GM21526 (cell line): Measurements from ENCODE around the gene FOXJ3.

Experiments used
- ATAC-seq: cut with Tn5 transposase; IDR thresholded peaks from one replicate; pipeline ENCODE4 v1.9.1; 2021; ENCODE audit warnings: moderate library complexity; ENCODE audit not compliant: unreplicated experiment, low FRiP score

FOXJ3 gene

DNA sequence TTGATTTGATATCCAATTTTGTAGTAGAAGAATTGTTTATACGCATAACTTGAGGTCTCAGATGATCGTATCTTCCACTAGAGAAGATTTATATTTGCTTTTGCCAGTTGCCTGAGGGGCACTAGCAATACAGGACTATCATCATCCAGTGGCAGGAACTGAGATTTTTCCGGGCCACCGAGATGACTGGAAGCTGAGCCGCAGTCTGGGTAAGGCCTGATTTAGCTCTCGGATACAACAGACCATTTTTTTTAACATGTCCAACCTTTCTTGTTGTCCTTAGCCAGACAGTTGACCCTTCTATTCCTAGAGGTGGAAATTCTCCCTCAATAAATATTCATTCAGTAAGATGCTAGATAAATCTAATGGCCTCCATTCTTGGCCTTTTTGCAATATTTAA is 207.3 kb downstream of the FOXJ3 start:
- ATAC-seq, result no peak
